HEK293T (cell line): Measurements from ENCODE around the gene ANKRD29.

ENCODE experiments used
- FOXA1 ChIP-seq: fragments of 450-650 bp; IDR thresholded peaks from 2 replicates; pipeline ENCODE4 v1.6.1; 2016; ENCODE audit warnings: mild to moderate bottlenecking
- HDGF ChIP-seq: fragments of 450-650 bp; IDR thresholded peaks from 2 replicates; pipeline ENCODE4 v1.6.1; 2017; ENCODE audit warnings: antibody characterized with exemption, borderline replicate concordance
- NFRKB ChIP-seq: fragments of 450-650 bp; IDR thresholded peaks from 2 replicates; pipeline ENCODE4 v1.6.1; 2016; ENCODE audit warnings: mild to moderate bottlenecking, moderate library complexity
- PKNOX1 ChIP-seq: fragments of 450-650 bp; IDR thresholded peaks from 2 replicates; pipeline ENCODE4 v1.6.1; 2016
- SP1 ChIP-seq: fragments of 450-650 bp; IDR thresholded peaks from 2 replicates; pipeline ENCODE4 v1.6.1; 2017

- TF ChIP-seq SP1, result no peak
- TF ChIP-seq NFRKB, result no peak
- no peak for TF ChIP-seq FOXA1
- no peak for TF ChIP-seq HDGF
- TF ChIP-seq PKNOX1, result no peak
Measured at GRCh38 chr18:23643815-23644490, 18.8 kb downstream of the ANKRD29 start.
